IPS-18a (cell line): Measurements from ENCODE around the gene SDF2L1.
"Not testable (repeated sequence)": the region's sequence is repeated elsewhere in the genome, so short reads cannot be mapped to it uniquely, and the experiment has no call there.

Experiments
- H3K27ac ChIP-seq: one replicate; pipeline ENCODE4 v1.5.1; 2013; ENCODE audit warnings: low read length
- H3K27me3 ChIP-seq: one replicate; pipeline ENCODE4 v1.6.1; 2013; ENCODE audit warnings: mild to moderate bottlenecking, low read length; ENCODE audit not compliant: control insufficient read depth, insufficient read depth
- H3K36me3 ChIP-seq: one replicate; pipeline ENCODE4 v1.6.1; 2013; ENCODE audit warnings: low read depth, low read length; ENCODE audit not compliant: control insufficient read depth
- H3K4me1 ChIP-seq: one replicate; pipeline ENCODE4 v1.6.1; 2013; ENCODE audit warnings: low read depth, low read length; ENCODE audit not compliant: control insufficient read depth
- H3K4me3 ChIP-seq: one replicate; pipeline ENCODE4 v1.5.1; 2013; ENCODE audit warnings: low read length
- H3K9ac ChIP-seq: one replicate; pipeline ENCODE4 v1.6.1; 2013; ENCODE audit warnings: mild to moderate bottlenecking, low read length, moderate library complexity
- H3K9me3 ChIP-seq: one replicate; pipeline ENCODE4 v1.6.1; 2013; ENCODE audit warnings: low read depth, low read length; ENCODE audit not compliant: control insufficient read depth

SDF2L1 gene

GRCh38 chr22:21633481-21633880, 8.6 kb upstream of the SDF2L1 start:
- Histone ChIP-seq H3K4me1 (no peaks in the 10 kb centered on the region), H3K27ac (no peak overlapping the region), H3K27me3 (no peaks in the 10 kb centered on the region), H3K9ac (no peak overlapping the region), H3K9me3 (no peaks in the 10 kb centered on the region), H3K36me3 (no peaks in the 10 kb centered on the region), H3K4me3 (no peak overlapping the region)

DNA sequence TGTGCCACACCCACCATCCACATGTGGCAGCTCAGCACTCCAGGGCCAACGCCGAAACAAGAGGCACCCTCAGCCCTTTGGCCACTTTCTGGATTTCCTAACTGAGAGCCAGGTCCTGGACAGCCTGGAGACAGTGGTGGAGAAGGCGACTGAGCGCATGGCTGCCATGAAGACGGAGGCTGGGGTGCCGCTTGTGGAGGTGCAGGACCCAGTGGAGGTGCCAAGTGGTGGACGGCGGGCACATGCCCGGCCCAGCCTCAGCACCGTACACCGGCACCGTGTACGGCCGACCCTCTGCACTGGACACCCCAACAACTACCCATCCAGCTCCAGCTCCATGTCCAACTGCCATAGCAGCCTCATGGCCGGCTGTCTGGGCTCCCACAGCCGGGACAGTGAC, 8.0 kb upstream of the SDF2L1 start:
- H3K4me3 ChIP-seq, result no peak overlapping the region
- H3K9me3 ChIP-seq, result no peaks in the 10 kb centered on the region
- no peaks in the 10 kb centered on the region for H3K27me3 ChIP-seq
- H3K27ac ChIP-seq, result no peak overlapping the region
- no peaks in the 10 kb centered on the region for H3K36me3 ChIP-seq
- no peaks in the 10 kb centered on the region for H3K4me1 ChIP-seq
- H3K9ac ChIP-seq, result no peak overlapping the region

GRCh38 chr22:21634844-21635243, 7.3 kb upstream of the SDF2L1 start:
- Histone ChIP-seq H3K9me3 (no peaks in the 10 kb centered on the region), H3K4me1 (no peaks in the 10 kb centered on the region), H3K27ac (no peak overlapping the region), H3K27me3 (no peaks in the 10 kb centered on the region), H3K36me3 (no peaks in the 10 kb centered on the region), H3K4me3 (no peak overlapping the region), H3K9ac (no peak overlapping the region)

DNA sequence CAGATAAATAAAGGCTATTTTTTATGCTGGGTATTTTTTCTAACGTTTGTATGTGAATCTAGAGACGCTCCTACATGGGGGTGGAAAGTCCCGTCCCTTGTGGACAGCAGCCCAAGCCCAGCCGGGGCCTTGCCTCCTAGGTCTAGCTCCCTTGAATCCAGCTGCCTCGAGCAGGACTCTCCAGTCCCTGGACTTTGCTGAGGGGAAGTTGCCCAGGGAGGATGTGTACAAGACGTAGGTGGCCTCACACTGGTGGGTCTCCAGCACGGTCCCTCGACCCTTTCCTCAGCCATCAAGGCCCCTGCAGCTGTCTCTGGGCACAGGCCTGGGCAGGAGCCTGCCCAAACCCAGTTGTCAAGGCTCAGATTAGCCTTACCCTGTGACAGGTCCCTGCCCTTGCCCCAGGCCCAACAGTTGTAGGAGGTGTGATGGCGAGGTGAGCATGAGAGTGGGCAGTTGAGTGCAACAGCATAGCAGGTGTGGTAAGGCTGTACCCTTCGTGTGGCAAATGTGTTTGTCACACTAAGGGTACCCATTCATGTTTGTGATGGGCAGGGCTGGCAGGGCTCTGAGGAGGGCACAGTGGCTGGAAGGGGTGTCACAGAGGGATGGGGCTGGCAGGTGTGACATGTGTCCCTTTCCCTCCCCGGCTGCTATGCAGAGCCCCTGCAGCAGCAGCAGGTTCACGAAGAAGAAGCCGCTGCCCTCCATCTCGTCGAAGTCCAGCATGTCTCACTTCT, 6.2 kb upstream of the SDF2L1 start:
- Histone ChIP-seq H3K4me3 (no peak overlapping the region), H3K27ac (no peak overlapping the region), H3K27me3 (peaks cover 5% of the 10 kb centered on the region), H3K4me1 (peaks cover 2% of the 10 kb centered on the region), H3K36me3 (no peaks in the 10 kb centered on the region), H3K9me3 (no peaks in the 10 kb centered on the region), H3K9ac (no peak overlapping the region)

DNA sequence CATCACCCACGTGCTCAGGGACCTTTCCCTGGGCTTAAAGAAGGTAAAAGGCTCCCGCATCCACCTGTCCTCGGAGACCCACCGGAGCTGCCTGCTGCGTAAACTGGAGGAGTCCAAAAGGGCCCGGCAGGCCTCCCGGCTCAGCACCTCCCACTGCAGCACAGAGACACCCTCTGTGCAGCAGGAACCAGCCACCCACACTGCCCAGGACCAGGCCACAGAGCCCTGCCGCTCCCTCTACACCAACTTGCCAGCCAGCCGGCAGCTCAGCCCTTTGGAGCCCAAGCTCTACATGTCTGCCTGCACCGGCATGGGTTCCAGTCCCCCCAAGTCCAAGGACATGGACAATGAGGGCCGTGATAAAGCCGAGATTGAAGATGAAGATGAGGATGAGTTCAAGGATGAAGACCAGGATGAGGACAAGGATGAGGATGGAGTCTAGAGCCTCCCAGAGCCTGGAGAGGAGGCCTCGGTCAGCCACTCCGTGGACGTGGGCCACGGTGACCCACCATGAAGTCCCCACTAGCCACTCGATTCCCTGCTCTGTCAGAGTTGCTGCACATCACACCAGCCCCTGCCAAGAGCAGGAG, 5.4 kb upstream of the SDF2L1 start:
- no peaks in the 10 kb centered on the region for H3K36me3 ChIP-seq
- peaks cover 10% of the 10 kb centered on the region for H3K27me3 ChIP-seq
- no peak overlapping the region for H3K27ac ChIP-seq
- peaks cover 4% of the 10 kb centered on the region for H3K4me1 ChIP-seq
- no peak overlapping the region for H3K4me3 ChIP-seq
- no peaks in the 10 kb centered on the region for H3K9me3 ChIP-seq
- no peak overlapping the region for H3K9ac ChIP-seq

DNA sequence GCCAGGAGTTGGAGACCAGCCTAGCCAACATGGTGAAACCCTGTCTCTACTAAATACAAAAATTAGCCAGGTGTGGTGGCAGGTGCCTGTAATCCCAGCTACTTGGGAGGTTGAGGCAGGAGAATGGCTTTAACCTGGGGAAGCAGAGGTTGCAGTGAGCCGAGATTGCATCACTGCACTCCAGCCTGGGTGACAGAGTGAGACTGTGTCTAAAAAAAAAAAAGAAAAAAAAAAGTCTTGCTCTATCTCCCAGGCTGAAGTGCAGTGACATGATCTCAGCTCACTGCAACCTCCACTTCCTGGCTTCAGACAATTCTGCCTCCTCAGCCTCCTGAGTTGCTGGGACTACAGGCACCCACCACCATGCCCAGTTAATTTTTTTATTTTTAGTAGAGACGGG, 4.7 kb upstream of the SDF2L1 start:
- not testable (repeated sequence) for H3K9me3 ChIP-seq, H3K27ac ChIP-seq, H3K9ac ChIP-seq, H3K4me3 ChIP-seq, H3K36me3 ChIP-seq, H3K4me1 ChIP-seq, H3K27me3 ChIP-seq

DNA sequence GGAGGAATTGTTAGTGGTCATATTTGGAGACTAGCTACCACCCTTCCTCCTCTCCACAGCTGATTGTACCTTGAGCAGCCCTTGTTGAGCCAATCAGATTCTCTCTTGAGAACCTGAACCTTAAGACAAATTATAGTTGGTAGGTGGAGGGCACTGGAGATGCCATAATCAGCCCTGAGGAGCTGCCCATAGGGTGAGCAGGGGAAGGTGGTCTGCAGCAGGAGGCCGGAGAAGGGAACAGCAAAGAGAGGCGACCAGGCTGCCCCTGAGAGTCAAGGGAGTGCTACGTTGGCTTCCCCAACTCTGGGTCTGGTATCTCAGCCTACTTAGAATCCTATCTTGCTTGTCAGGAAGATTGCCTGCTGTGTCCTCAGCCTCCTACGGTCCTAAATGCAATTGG, 2.7 kb upstream of the SDF2L1 start:
- no peaks in the 10 kb centered on the region for H3K9me3 ChIP-seq
- H3K4me1 ChIP-seq, result peaks cover 6% of the 10 kb centered on the region
- H3K36me3 ChIP-seq, result no peaks in the 10 kb centered on the region
- no peak overlapping the region for H3K4me3 ChIP-seq
- no peak overlapping the region for H3K27ac ChIP-seq
- peaks cover 10% of the 10 kb centered on the region for H3K27me3 ChIP-seq
- H3K9ac ChIP-seq, result no peak overlapping the region

DNA sequence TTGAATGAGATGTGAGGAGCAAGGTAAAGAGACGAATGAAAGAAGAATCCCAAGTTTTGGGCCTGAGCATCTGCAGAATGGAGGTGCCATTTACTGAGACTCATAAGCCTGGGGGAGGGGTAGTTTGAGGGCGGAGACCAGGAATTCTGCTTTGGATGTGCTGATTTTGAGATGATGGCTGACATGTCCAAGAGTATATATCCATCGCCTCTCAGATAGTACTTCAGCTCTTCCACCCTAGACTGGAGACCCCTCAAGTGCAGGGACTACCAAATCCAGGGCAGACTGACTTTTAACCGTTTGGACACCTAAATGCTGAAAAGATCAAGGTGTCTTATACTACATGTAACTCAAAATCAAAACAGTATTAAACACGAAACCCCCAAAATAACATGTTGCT, 1.3 kb upstream of the SDF2L1 start:
- Histone ChIP-seq H3K27ac (no peak overlapping the region), H3K27me3 (peaks cover 10% of the 10 kb centered on the region), H3K4me1 (peaks cover 6% of the 10 kb centered on the region), H3K36me3 (no peaks in the 10 kb centered on the region), H3K4me3 (no peak overlapping the region), H3K9ac (no peak overlapping the region), H3K9me3 (no peaks in the 10 kb centered on the region)

GRCh38 chr22:21641417-21641788, 699 bp upstream of the SDF2L1 start:
- Histone ChIP-seq H3K27ac (no peak overlapping the region), H3K27me3 (peaks cover 10% of the 10 kb centered on the region), H3K4me1 (peaks cover 6% of the 10 kb centered on the region), H3K9ac (peak overlapping the region; percentile 42), H3K4me3 (peak overlapping the region; percentile 66), H3K36me3 (no peaks in the 10 kb centered on the region), H3K9me3 (no peaks in the 10 kb centered on the region)

DNA sequence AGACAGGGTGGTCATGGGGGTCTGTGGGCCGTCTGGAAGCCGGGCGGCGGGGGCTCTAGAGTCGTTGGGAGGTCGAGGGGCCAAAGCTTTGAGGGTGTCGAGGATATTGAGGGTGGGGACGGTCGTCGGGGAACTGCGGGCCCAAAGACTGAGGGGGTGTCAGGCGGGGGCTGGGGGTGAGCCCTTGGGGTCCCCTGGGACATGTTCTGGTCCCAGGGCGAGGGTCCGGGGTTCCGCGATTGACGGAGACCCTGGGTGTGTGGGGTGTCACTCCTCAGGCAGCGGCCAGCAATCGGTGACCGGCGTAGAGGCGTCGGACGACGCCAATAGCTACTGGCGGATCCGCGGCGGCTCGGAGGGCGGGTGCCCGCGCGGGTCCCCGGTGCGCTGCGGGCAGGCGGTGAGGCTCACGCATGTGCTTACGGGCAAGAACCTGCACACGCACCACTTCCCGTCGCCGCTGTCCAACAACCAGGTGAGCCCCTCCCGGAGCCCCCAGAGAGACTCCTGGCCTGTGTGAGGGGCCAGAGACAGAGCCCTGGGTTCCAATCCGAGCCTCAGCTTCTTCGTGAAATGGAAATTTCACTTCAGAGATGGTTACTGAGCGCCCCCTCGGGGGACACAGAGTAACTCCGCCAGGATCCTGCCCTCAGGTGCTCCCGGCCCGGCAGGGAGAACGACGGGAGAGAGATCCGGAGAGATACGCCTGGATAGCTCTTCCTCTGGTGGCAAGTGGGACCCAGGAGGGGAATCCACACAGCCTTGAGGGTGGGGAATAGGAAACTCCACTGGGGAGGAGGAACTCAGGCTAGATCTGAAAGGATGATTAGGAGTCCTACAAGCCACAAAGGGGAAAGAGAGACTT, 714 bp downstream of the SDF2L1 start:
- Histone ChIP-seq H3K27me3 (peaks cover 10% of the 10 kb centered on the region), H3K4me1 (peaks cover 6% of the 10 kb centered on the region), H3K9me3 (no peaks in the 10 kb centered on the region), H3K9ac (peak overlapping the region; percentile 17), H3K27ac (no peak overlapping the region), H3K4me3 (peak overlapping the region; percentile 66), H3K36me3 (no peaks in the 10 kb centered on the region)

GRCh38 chr22:21643533-21644357, 1.6 kb downstream of the SDF2L1 start:
- H3K4me3 ChIP-seq, result peak overlapping the region; percentile 66
- H3K27me3 ChIP-seq, result peaks cover 10% of the 10 kb centered on the region
- H3K9ac ChIP-seq, result no peak overlapping the region
- no peaks in the 10 kb centered on the region for H3K36me3 ChIP-seq
- no peak overlapping the region for H3K27ac ChIP-seq
- no peaks in the 10 kb centered on the region for H3K9me3 ChIP-seq
- H3K4me1 ChIP-seq, result peaks cover 6% of the 10 kb centered on the region
